ENCODE results near the gene DIDO1. TPM values are rescaled to one million over a fixed set of nuclear protein-coding genes. Genes with fewer than 3 reads are reported as not detected.

The DIDO1 gene
- total RNA-seq, 4 donors from 2014 or later: 64.5 to 89.7 (median 78.9) TPM

GRCh38 chr20:62846166-62846890 is 80.0 kb downstream of the DIDO1 start:
- no peaks in the 10 kb centered on the region for H3K27me3 ChIP-seq

GRCh38 chr20:62845416-62846160 is 80.7 kb downstream of the DIDO1 start:
- DNase-seq (ENCODE audit: low spot score in 2 of 2): no peak
- Histone ChIP-seq H3K4me3 (no peak overlapping the region), H3K9me3 (no peaks in the 10 kb centered on the region), H3K4me1 (peaks cover 0 to 22% (median 0%) of the 10 kb centered on the region in 4 donors), H3K27ac (peak overlapping the region in 1 of 4 donors; percentile 19), H3K27me3 (no peaks in the 10 kb centered on the region), H3K36me3 (peaks cover 0 to 21% (median 0%) of the 10 kb centered on the region in 3 donors)
- TF ChIP-seq EP300 (IDR thresholded peaks at IDR 0.05) (no peak), POLR2A (IDR thresholded peaks at IDR 0.05) (no peak)
- TF ChIP-seq, protein P1, sequence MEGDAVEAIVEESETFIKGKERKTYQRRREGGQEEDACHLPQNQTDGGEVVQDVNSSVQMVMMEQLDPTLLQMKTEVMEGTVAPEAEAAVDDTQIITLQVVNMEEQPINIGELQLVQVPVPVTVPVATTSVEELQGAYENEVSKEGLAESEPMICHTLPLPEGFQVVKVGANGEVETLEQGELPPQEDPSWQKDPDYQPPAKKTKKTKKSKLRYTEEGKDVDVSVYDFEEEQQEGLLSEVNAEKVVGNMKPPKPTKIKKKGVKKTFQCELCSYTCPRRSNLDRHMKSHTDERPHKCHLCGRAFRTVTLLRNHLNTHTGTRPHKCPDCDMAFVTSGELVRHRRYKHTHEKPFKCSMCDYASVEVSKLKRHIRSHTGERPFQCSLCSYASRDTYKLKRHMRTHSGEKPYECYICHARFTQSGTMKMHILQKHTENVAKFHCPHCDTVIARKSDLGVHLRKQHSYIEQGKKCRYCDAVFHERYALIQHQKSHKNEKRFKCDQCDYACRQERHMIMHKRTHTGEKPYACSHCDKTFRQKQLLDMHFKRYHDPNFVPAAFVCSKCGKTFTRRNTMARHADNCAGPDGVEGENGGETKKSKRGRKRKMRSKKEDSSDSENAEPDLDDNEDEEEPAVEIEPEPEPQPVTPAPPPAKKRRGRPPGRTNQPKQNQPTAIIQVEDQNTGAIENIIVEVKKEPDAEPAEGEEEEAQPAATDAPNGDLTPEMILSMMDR (IDR thresholded peaks at IDR 0.05): no peak
- WGBS, 2 donors: 80 to 84% methylated on average over 16 of the region's 16 CpGs

More at GRCh38 chr20:62846166-62846890, 80.0 kb downstream of the DIDO1 start:
- peaks cover 0 to 15% (median 0%) of the 10 kb centered on the region in 3 donors for H3K36me3 ChIP-seq
- no peak overlapping the region for H3K4me3 ChIP-seq
- peaks cover 0 to 25% (median 0%) of the 10 kb centered on the region in 4 donors for H3K4me1 ChIP-seq
- no peak for TF ChIP-seq EP300 (IDR thresholded peaks at IDR 0.05)
- TF ChIP-seq POLR2A (IDR thresholded peaks at IDR 0.05): no peak
- TF ChIP-seq, protein P1 (IDR thresholded peaks at IDR 0.05): no peak
- H3K27ac ChIP-seq: peak overlapping the region in 1 of 4 donors; percentile 19
- 83 to 85% methylated on average over 19 of the region's 19 CpGs for WGBS, 2 donors
- H3K9me3 ChIP-seq: no peaks in the 10 kb centered on the region
- no peak for DNase-seq (ENCODE audit: low spot score in 2 of 2)

GRCh38 chr20:62844182-62844581 is 82.1 kb downstream of the DIDO1 start:
- no peak overlapping the region for H3K4me3 ChIP-seq
- H3K27me3 ChIP-seq: no peaks in the 10 kb centered on the region
- H3K4me1 ChIP-seq: peaks cover 0 to 14% (median 0%) of the 10 kb centered on the region in 4 donors
- peaks cover 0 to 35% (median 0%) of the 10 kb centered on the region in 3 donors for H3K36me3 ChIP-seq
- WGBS, 2 donors: 95 to 98% methylated on average over 7 of the region's 7 CpGs
- TF ChIP-seq POLR2A (IDR thresholded peaks at IDR 0.05) (no peak), EP300 (IDR thresholded peaks at IDR 0.05) (no peak)
- TF ChIP-seq, protein P1 (IDR thresholded peaks at IDR 0.05): no peak
- no peaks in the 10 kb centered on the region for H3K9me3 ChIP-seq
- DNase-seq (ENCODE audit: low spot score in 2 of 2): no peak
- no peak overlapping the region for H3K27ac ChIP-seq

- H3K4me1 ChIP-seq: peaks cover 0 to 14% (median 0%) of the 10 kb centered on the region in 4 donors
- H3K36me3 ChIP-seq: peaks cover 0 to 40% (median 0%) of the 10 kb centered on the region in 3 donors
- H3K27ac ChIP-seq: no peak overlapping the region
- 92 to 96% methylated on average over 10 of the region's 10 CpGs for WGBS, 2 donors
- H3K9me3 ChIP-seq: no peaks in the 10 kb centered on the region
- DNase-seq (ENCODE audit: low spot score in 2 of 2): no peak
- TF ChIP-seq, protein P1 (IDR thresholded peaks at IDR 0.05): no peak
- TF ChIP-seq EP300 (IDR thresholded peaks at IDR 0.05) (no peak), POLR2A (IDR thresholded peaks at IDR 0.05) (no peak)
- H3K27me3 ChIP-seq: no peaks in the 10 kb centered on the region
- no peak overlapping the region for H3K4me3 ChIP-seq
These were observed 82.6 kb downstream of the DIDO1 start for GRCh38 chr20:62843656-62844055.
